GM23248 (cell line): ENCODE data around the gene BDNF. TPM values are rescaled to one million over a fixed set of nuclear protein-coding genes. Genes with fewer than 3 reads are reported as not detected.

ENCODE experiments used
- DNase-seq: peaks from one replicate; pipeline ENCODE4 v3.0.0-alpha.2; 2015
- H2AFZ ChIP-seq: fragments of 200-600 bp; sonication (generic); 2 replicates; pipeline ENCODE4 v1.6.1; 2016; ENCODE audit warnings: antibody characterized with exemption
- H3F3A ChIP-seq: fragments of 200-600 bp; sonication (generic); 2 replicates; pipeline ENCODE4 v1.6.1; 2016; ENCODE audit warnings: mild to moderate bottlenecking, antibody characterized with exemption, mixed run types; ENCODE audit not compliant: insufficient read depth
- H3K27ac ChIP-seq: fragments of 200-600 bp; sonication (generic); 2 replicates; pipeline ENCODE4 v1.5.1; 2016; ENCODE audit warnings: mild to moderate bottlenecking
- H3K27me3 ChIP-seq: fragments of 200-600 bp; sonication (generic); replicated peaks from 2 replicates; pipeline ENCODE4 v1.6.1; 2016; ENCODE audit warnings: mild to moderate bottlenecking; ENCODE audit not compliant: insufficient read depth
- H3K36me3 ChIP-seq: fragments of 200-600 bp; sonication (generic); 2 replicates; pipeline ENCODE4 v1.6.1; 2016; ENCODE audit warnings: low read depth, mild to moderate bottlenecking
- H3K4me1 ChIP-seq: fragments of 200-600 bp; sonication (generic); 2 replicates; pipeline ENCODE4 v1.6.1; 2016; ENCODE audit warnings: mild to moderate bottlenecking; ENCODE audit not compliant: insufficient read depth
- H3K4me2 ChIP-seq: fragments of 200-600 bp; sonication (generic); one replicate; pipeline ENCODE4 v1.6.1; 2016; ENCODE audit warnings: mild to moderate bottlenecking; ENCODE audit not compliant: unreplicated experiment
- H3K4me3 ChIP-seq: fragments of 200-600 bp; sonication (generic); 2 replicates; pipeline ENCODE4 v1.5.1; 2016; ENCODE audit warnings: mild to moderate bottlenecking
- H3K79me2 ChIP-seq: fragments of 200-600 bp; sonication (generic); 2 replicates; pipeline ENCODE4 v1.6.1; 2016; ENCODE audit warnings: mild to moderate bottlenecking; ENCODE audit not compliant: insufficient read depth
- H3K9ac ChIP-seq: fragments of 200-600 bp; sonication (generic); 2 replicates; pipeline ENCODE4 v1.6.1; 2016; ENCODE audit warnings: mild to moderate bottlenecking
- H3K9me2 ChIP-seq: fragments of 200-600 bp; sonication (generic); 2 replicates; pipeline ENCODE4 v1.6.1; 2016; ENCODE audit warnings: mixed run types, mild to moderate bottlenecking, moderate library complexity; ENCODE audit not compliant: insufficient read depth
- H3K9me3 ChIP-seq: fragments of 200-600 bp; sonication (generic); one replicate; pipeline ENCODE4 v1.6.1; 2017; ENCODE audit warnings: low read depth
- H4K20me1 ChIP-seq: fragments of 200-600 bp; sonication (generic); 2 replicates; pipeline ENCODE4 v1.6.0; 2016; ENCODE audit not compliant: insufficient read depth
- EZH2 ChIP-seq: fragments of 200-600 bp; sonication (generic); IDR thresholded peaks from 2 replicates; pipeline ENCODE4 v1.6.1; 2018; ENCODE audit warnings: antibody characterized with exemption, mild to moderate bottlenecking; ENCODE audit not compliant: insufficient read depth, poor library complexity, severe bottlenecking
- EZH2phosphoT487 ChIP-seq: fragments of 200-600 bp; sonication (generic); IDR thresholded peaks from 2 replicates; pipeline ENCODE4 v1.6.1; 2018; ENCODE audit warnings: antibody characterized with exemption, moderate library complexity, mild to moderate bottlenecking, low read depth; ENCODE audit not compliant: insufficient read depth
- whole genome bisulfite sequencing, 2 experiments: methylation state at CpG; one replicate each; pipeline ENCODE4 v1.1.6; 2015 to 2017; ENCODE audit warnings: low lambda C conversion rate in 2 of 2, low coverage in 1 of 2; ENCODE audit errors: missing lambda C conversion rate in 2 of 2; 5-methylcytosine and 5-hydroxymethylcytosine counted together
- in situ Hi-C: fragments of 300-500 bp; cut with MboI; formaldehyde crosslinking; loops from 2 replicates; pipeline ENCODE4 v1.15.0; 2020
- polyA plus RNA-seq: library from polyadenylated mRNA; unstranded; fragments of >200 nt; fragmentation: Nextera tagmentation; extraction: Ambion mirVana; gene quantifications from 2 replicates; pipeline ENCODE4 v1.2.1, GENCODE V29; 2016
- total RNA-seq: library from RNA; depleted of rRNA; stranded (reverse); fragments of >200 nt; shearing (Covaris generic); gene quantifications from 2 replicates; pipeline ENCODE4 v1.2.3, GENCODE V29; 2014

The BDNF gene
- total and polyA plus RNA-seq, 2 experiments from 2014 or later, result 58.1 to 63.6 TPM

DNA sequence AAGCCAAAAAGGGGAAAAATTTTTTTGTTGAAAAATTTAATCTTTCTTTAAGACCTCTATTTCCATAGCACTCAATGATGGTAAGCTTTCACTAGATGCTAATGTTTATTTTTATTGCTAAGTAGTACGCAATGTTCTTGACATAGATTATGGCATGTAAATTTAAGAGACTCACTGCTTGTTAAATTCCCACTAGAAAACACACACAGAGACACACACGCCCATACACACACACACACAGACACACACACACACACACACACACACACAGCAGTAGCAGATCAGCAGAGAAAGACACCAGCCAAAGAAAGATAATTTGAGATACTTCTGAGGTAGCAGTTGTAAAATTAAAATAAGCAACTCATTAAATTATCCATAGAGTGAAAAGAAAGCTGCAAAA is 16.0 kb upstream of the BDNF start:
- Histone ChIP-seq H3K4me3 (no peak overlapping the region), H2AFZ (no peak overlapping the region), H3K79me2 (no peaks in the 10 kb centered on the region), H4K20me1 (no peaks in the 10 kb centered on the region), H3K9me3 (no peaks in the 10 kb centered on the region), H3K9me2 (no peaks in the 10 kb centered on the region), H3K4me2 (peak overlapping the region; percentile 76), H3K9ac (no peak overlapping the region), H3F3A (peaks cover 10% of the 10 kb centered on the region), H3K27ac (no peak overlapping the region), H3K27me3 (peaks cover 4% of the 10 kb centered on the region), H3K36me3 (no peaks in the 10 kb centered on the region), H3K4me1 (peaks cover 15% of the 10 kb centered on the region)
- WGBS, 2 experiments, result 60 to 67% methylated on average over 1 to 2 of the region's 2 CpGs
- TF ChIP-seq EZH2, result no peak
- no peak for TF ChIP-seq EZH2phosphoT487
- in situ Hi-C loops, result loop anchor here (10.0 to 25.0 kb wide), 3 partner anchors 396 to 1446 kb away; partner anchors contain the start of genes KIF18A and METTL15
- DNase-seq, result no peak

DNA sequence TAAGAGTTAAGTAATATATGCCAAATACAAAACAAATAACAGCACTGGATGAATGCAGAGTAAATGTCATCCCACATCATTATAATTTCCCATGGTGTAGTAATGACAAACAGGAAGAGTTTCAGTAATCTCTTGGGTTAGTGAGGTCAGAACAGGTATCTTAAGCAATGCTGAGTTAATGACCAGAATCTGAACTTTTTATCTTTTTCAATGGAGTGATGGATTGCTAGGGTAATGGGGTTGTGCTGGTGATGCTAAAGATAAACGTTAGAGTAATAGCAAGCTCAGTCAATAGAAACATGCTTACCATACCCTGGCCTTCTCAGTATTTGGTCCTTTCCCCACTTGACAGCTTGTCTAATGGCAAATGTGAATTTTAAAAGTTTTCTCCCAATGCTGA is 11.5 kb upstream of the BDNF start:
- whole genome bisulfite sequencing, 2 experiments, result 5 to 7% methylated on average over 1 of the region's 1 CpG
- Histone ChIP-seq H3K36me3 (no peaks in the 10 kb centered on the region), H3K27ac (no peak overlapping the region), H4K20me1 (no peaks in the 10 kb centered on the region), H3K4me3 (no peak overlapping the region), H3K9me2 (no peaks in the 10 kb centered on the region), H3K9ac (no peak overlapping the region), H2AFZ (no peak overlapping the region), H3K4me2 (no peak overlapping the region), H3F3A (no peaks in the 10 kb centered on the region; the same call in 1 of the 2 replicates), H3K27me3 (no peaks in the 10 kb centered on the region), H3K4me1 (peaks cover 4% of the 10 kb centered on the region; the same call in 1 of the 2 replicates), H3K79me2 (no peaks in the 10 kb centered on the region), H3K9me3 (no peaks in the 10 kb centered on the region)
- in situ Hi-C loops, result loop anchor here (10.0 to 25.0 kb wide), 3 partner anchors 401 to 1451 kb away; partner anchors contain the start of genes KIF18A and METTL15
- no peak for DNase-seq
- TF ChIP-seq EZH2, result no peak
- TF ChIP-seq EZH2phosphoT487, result no peak

- no peak overlapping the region for H3K9ac ChIP-seq
- no peaks in the 10 kb centered on the region for H3K4me1 ChIP-seq
- no peak overlapping the region for H2AFZ ChIP-seq
- H3K27me3 ChIP-seq, result no peaks in the 10 kb centered on the region
- 44 to 46% methylated on average over 2 of the region's 2 CpGs for WGBS, 2 experiments
- no peaks in the 10 kb centered on the region for H3F3A ChIP-seq
- in situ Hi-C loops, result loop anchor here (10.0 to 25.0 kb wide), 3 partner anchors 402 to 1452 kb away; partner anchors contain the start of genes KIF18A and METTL15
- H3K36me3 ChIP-seq, result no peaks in the 10 kb centered on the region
- no peak overlapping the region for H3K4me3 ChIP-seq
- H3K27ac ChIP-seq, result no peak overlapping the region
- H3K9me3 ChIP-seq, result no peaks in the 10 kb centered on the region
- no peak for DNase-seq
- no peaks in the 10 kb centered on the region for H3K9me2 ChIP-seq
- no peaks in the 10 kb centered on the region for H3K79me2 ChIP-seq
- no peak for TF ChIP-seq EZH2phosphoT487
- TF ChIP-seq EZH2, result no peak
- no peak overlapping the region for H3K4me2 ChIP-seq
- no peaks in the 10 kb centered on the region for H4K20me1 ChIP-seq
These were observed 10.3 kb upstream of the BDNF start for GRCh38 chr11:27710536-27710935.

DNA sequence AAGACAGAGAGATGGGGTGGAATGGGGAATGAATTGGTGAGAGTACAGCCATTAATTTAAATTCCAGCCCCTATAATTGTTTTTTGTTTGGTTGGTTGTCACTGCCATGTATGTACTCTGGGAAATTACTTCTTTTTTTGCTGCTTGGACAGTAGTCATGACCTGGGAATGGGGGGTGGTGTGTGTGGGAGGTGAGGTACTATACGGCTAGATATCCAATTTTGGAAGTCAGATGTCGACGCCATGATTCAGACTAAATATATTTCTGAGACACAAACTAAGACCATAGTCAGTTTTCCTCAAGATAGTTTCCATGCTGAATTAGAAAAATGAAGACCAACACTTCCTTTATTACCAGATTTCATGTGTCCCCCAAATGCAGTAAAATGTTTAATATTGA is 7.4 kb upstream of the BDNF start:
- Histone ChIP-seq H3K9me2 (no peaks in the 10 kb centered on the region), H3F3A (peaks cover 15% of the 10 kb centered on the region), H3K4me3 (no peak overlapping the region), H3K4me2 (no peak overlapping the region), H3K27ac (no peak overlapping the region), H3K4me1 (0 out of 2 replicates have a peak, but pooled peaks cover 6% of the 10 kb centered on the region), H2AFZ (no peak overlapping the region), H3K9ac (no peak overlapping the region), H3K9me3 (no peaks in the 10 kb centered on the region), H4K20me1 (no peaks in the 10 kb centered on the region), H3K36me3 (no peaks in the 10 kb centered on the region), H3K27me3 (no peaks in the 10 kb centered on the region), H3K79me2 (no peaks in the 10 kb centered on the region)
- TF ChIP-seq EZH2phosphoT487 (no peak), EZH2 (no peak)
- WGBS, 2 experiments, result 58 to 61% methylated on average over 3 of the region's 3 CpGs
- DNase-seq, result no peak
- in situ Hi-C loops, result loop anchor here (10.0 to 25.0 kb wide), 4 partner anchors 405 to 1455 kb away; partner anchors contain the start of genes KIF18A and METTL15
